H9 (cell line): ENCODE measurements around the gene TARP.

Experiments used
- DNase-seq: peaks from one replicate; pipeline ENCODE4 v3.0.0-alpha.2; 2017
- H2AFZ ChIP-seq: one replicate; pipeline ENCODE4 v1.6.1; 2013; ENCODE audit warnings: mild to moderate bottlenecking, low read length, control low read depth, moderate library complexity
- H2AK5ac ChIP-seq: 2 replicates; pipeline ENCODE4 v1.6.1; 2013; ENCODE audit warnings: low read length, control low read depth, mixed read lengths; ENCODE audit not compliant: insufficient read length
- H2BK120ac ChIP-seq: one replicate; pipeline ENCODE4 v1.6.1; 2013; ENCODE audit warnings: low read depth, mild to moderate bottlenecking, low read length, control low read depth, inconsistent platforms; ENCODE audit not compliant: poor library complexity, severe bottlenecking
- H2BK12ac ChIP-seq: 2 replicates; pipeline ENCODE4 v1.6.1; 2013; ENCODE audit warnings: low read length, control low read depth, mixed read lengths, low read depth; ENCODE audit not compliant: insufficient read length
- H2BK15ac ChIP-seq: 2 replicates; pipeline ENCODE4 v1.6.1; 2013; ENCODE audit warnings: low read depth, low read length, control low read depth
- H2BK20ac ChIP-seq: one replicate; pipeline ENCODE4 v1.6.1; 2013; ENCODE audit warnings: low read depth, mild to moderate bottlenecking, low read length, control low read depth, inconsistent platforms; ENCODE audit not compliant: poor library complexity, severe bottlenecking
- H2BK5ac ChIP-seq: 2 replicates; pipeline ENCODE4 v1.6.1; 2013; ENCODE audit warnings: low read length, control low read depth, mixed read lengths; ENCODE audit not compliant: insufficient read length
- H3K14ac ChIP-seq: 2 replicates; pipeline ENCODE4 v1.6.1; 2013; ENCODE audit warnings: low read length, control low read depth; ENCODE audit not compliant: insufficient read depth
- H3K18ac ChIP-seq: 2 replicates; pipeline ENCODE4 v1.6.1; 2013; ENCODE audit warnings: low read depth, mild to moderate bottlenecking, mixed read lengths, low read length, control low read depth; ENCODE audit not compliant: insufficient read length
- H3K23ac ChIP-seq: 2 replicates; pipeline ENCODE4 v1.6.1; 2013; ENCODE audit warnings: low read length, control low read depth, mixed read lengths, low read depth; ENCODE audit not compliant: insufficient read length
- H3K23me2 ChIP-seq: 2 replicates; pipeline ENCODE4 v1.6.1; 2013; ENCODE audit warnings: low read depth, mild to moderate bottlenecking, mixed read lengths, low read length, control low read depth; ENCODE audit not compliant: insufficient read length, poor library complexity, severe bottlenecking
- H3K27ac ChIP-seq: 2 replicates; pipeline ENCODE4 v1.5.1; 2013; ENCODE audit warnings: low read length, control low read depth, mixed read lengths, low read depth; ENCODE audit not compliant: insufficient read length
- H3K27me3 ChIP-seq: 2 replicates; pipeline ENCODE4 v1.6.1; 2013; ENCODE audit warnings: low read length, control low read depth, inconsistent platforms; ENCODE audit not compliant: insufficient read depth
- H3K4ac ChIP-seq: 2 replicates; pipeline ENCODE4 v1.6.1; 2013; ENCODE audit warnings: low read depth, mild to moderate bottlenecking, control low read depth, inconsistent platforms, low read length, moderate library complexity
- H3K4me1 ChIP-seq: 2 replicates; pipeline ENCODE4 v1.6.1; 2013; ENCODE audit warnings: low read length, control low read depth, inconsistent platforms; ENCODE audit not compliant: insufficient read depth
- H3K4me2 ChIP-seq: 2 replicates; pipeline ENCODE4 v1.6.1; 2013; ENCODE audit warnings: low read length, control low read depth, mixed read lengths; ENCODE audit not compliant: insufficient read length, insufficient read depth
- H3K56ac ChIP-seq: 2 replicates; pipeline ENCODE4 v1.6.1; 2013; ENCODE audit warnings: low read depth, mild to moderate bottlenecking, mixed read lengths, low read length, control low read depth; ENCODE audit not compliant: insufficient read length
- H3K79me1 ChIP-seq: 2 replicates; pipeline ENCODE4 v1.6.1; 2013; ENCODE audit warnings: low read depth, mild to moderate bottlenecking, moderate library complexity, low read length, control low read depth, inconsistent platforms; ENCODE audit not compliant: insufficient read depth, poor library complexity, severe bottlenecking
- H3K79me2 ChIP-seq: 2 replicates; pipeline ENCODE4 v1.6.1; 2013; ENCODE audit warnings: low read length, control low read depth, inconsistent platforms; ENCODE audit not compliant: insufficient read depth
- H3K9ac ChIP-seq: 2 replicates; pipeline ENCODE4 v1.6.1; 2013; ENCODE audit warnings: low read length, control low read depth, mixed read lengths; ENCODE audit not compliant: insufficient read length; ENCODE audit errors: extremely low read depth
- H3K9me3 ChIP-seq: one replicate; pipeline ENCODE4 v1.6.1; 2013; ENCODE audit warnings: low read depth, low read length, inconsistent platforms; ENCODE audit not compliant: control insufficient read depth
- H3T11ph ChIP-seq: one replicate; pipeline ENCODE4 v1.6.1; 2013; ENCODE audit warnings: mild to moderate bottlenecking, low read length, control low read depth, inconsistent platforms
- H4K20me1 ChIP-seq: one replicate; pipeline ENCODE4 v1.6.1; 2013; ENCODE audit not compliant: control insufficient read depth, insufficient read length, insufficient read depth
- H4K5ac ChIP-seq: 2 replicates; pipeline ENCODE4 v1.6.1; 2013; ENCODE audit warnings: low read depth, mild to moderate bottlenecking, mixed read lengths, low read length, control low read depth; ENCODE audit not compliant: insufficient read length
- H4K8ac ChIP-seq: replicated peaks from 2 replicates; pipeline ENCODE4 v1.6.1; 2013; ENCODE audit warnings: low read length, control low read depth, mixed read lengths, low read depth; ENCODE audit not compliant: insufficient read length
- H4K91ac ChIP-seq: 2 replicates; pipeline ENCODE4 v1.6.1; 2013; ENCODE audit warnings: low read depth, mild to moderate bottlenecking, moderate library complexity, mixed read lengths, low read length, control low read depth; ENCODE audit not compliant: insufficient read length
- H3K27ac Mint-ChIP-seq, 3 experiments: 2 replicates in 2 of 3; 3 replicates in 1 of 3; pipeline ENCODE4 v1.8.0; 2020 to 2021; ENCODE audit warnings: mixed read lengths in 3 of 3, mild to moderate bottlenecking in 1 of 3, moderate library complexity in 1 of 3
- H3K27me3 Mint-ChIP-seq: 2 replicates; pipeline ENCODE4 v1.8.0; 2021; ENCODE audit warnings: low read depth, mild to moderate bottlenecking, moderate library complexity, mixed read lengths
- H3K36me3 Mint-ChIP-seq, 3 experiments: 2 replicates in 2 of 3; 3 replicates in 1 of 3; pipeline ENCODE4 v1.8.0; 2020 to 2021; ENCODE audit warnings: low read depth in 3 of 3, mixed read lengths in 3 of 3; ENCODE audit not compliant: insufficient read depth in 1 of 3
- H3K4me1 Mint-ChIP-seq, 2 experiments: 2 replicates each; pipeline ENCODE4 v1.8.0; 2020; ENCODE audit warnings: mixed read lengths in 2 of 2
- H3K4me3 Mint-ChIP-seq, 2 experiments: 2 replicates in 1 of 2; 3 replicates in 1 of 2; pipeline ENCODE4 v1.8.0; 2020 to 2021; ENCODE audit warnings: mild to moderate bottlenecking in 2 of 2, mixed read lengths in 2 of 2, moderate library complexity in 1 of 2
- H3K9me3 Mint-ChIP-seq, 2 experiments: 2 replicates in 1 of 2; 3 replicates in 1 of 2; pipeline ENCODE4 v1.8.0; 2020; ENCODE audit warnings: mild to moderate bottlenecking in 2 of 2, mixed read lengths in 2 of 2, moderate library complexity in 1 of 2
- WGBS: extraction: QIAGEN DNeasy Blood & Tissue Kit; methylation state at CpG from one replicate; pipeline ENCODE4 v1.1.7; 2013; ENCODE audit warnings: missing lambda C conversion rate, low lambda C conversion rate, mixed read lengths; ENCODE audit not compliant: insufficient read length; ENCODE audit errors: extremely low coverage; 5-methylcytosine and 5-hydroxymethylcytosine counted together
- TF ChIP-seq, protein P1 (sequence below): fragments of 200-600 bp; sonication (generic); conservative IDR thresholded peaks from 3 replicates; pipeline ENCODE4 v1.8.0; 2021; ENCODE audit warnings: antibody characterized with exemption, mild to moderate bottlenecking

Gene TARP

DNA sequence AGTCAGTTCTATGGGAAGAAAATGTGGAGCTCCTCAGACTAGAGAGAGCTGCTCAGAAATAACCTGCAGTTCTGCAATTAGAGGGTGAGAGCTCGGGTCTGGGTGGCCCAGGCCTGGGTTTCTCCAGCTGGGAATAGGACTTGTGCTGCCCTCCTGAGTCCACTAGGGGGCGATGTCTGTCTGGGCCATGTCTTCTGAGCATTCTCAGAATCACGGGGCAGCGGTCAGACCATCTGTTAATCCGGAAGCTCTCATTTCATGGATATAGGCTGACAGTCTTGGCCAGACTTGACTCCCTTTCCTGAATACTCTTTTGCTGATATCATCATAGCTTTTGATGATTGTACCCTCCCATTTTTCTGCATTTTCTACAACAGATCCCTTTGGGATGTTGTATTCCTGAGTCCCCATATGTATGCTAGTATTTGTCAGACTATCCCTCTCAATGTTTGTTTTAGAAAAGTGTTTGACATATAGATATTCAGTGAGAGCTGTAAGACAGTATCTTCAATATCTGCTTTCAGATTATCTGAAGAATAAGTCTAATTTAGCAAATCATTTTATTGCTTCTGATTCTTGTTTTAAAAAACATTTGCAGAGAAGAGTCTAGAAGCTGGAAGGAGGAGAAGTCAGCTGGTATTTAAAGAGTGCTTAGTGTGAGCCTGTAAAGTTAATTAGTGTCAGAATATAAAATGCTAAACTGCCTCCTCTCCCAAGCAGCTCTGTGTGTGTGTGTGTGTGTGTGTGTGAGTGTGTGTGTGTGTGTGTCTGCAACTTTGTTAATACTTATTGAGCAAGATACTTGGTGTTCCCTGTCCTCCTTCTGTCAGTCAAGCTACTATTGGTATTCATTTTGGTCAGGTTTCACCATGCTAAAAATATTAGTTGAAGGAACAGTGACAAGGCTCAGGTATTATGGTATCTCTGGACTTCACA lies 57.4 kb downstream of the TARP start:
- Histone ChIP-seq H4K5ac (no peak overlapping the region), H2BK5ac (no peak overlapping the region), H2BK12ac (no peak overlapping the region), H3T11ph (no peak overlapping the region), H3K27me3 (no peaks in the 10 kb centered on the region), H2BK120ac (no peak overlapping the region), H3K18ac (no peak overlapping the region), H3K9ac (no peak overlapping the region), H3K79me2 (no peaks in the 10 kb centered on the region), H3K27ac (no peak overlapping the region), H4K91ac (no peak overlapping the region), H3K56ac (no peak overlapping the region), H3K79me1 (no peaks in the 10 kb centered on the region), H4K8ac (no peak overlapping the region), H3K4me1 (peaks cover 2% of the 10 kb centered on the region; the same call in 1 of the 2 replicates), H2BK20ac (no peak overlapping the region), H3K14ac (no peak overlapping the region), H3K4ac (no peak overlapping the region), H4K20me1 (no peaks in the 10 kb centered on the region), H2AFZ (no peak overlapping the region), H3K23me2 (no peaks in the 10 kb centered on the region), H3K4me2 (no peak overlapping the region), H3K9me3 (no peaks in the 10 kb centered on the region), H2BK15ac (no peak overlapping the region), H3K23ac (no peak overlapping the region), H2AK5ac (no peak overlapping the region)
- no peak overlapping the region for H3K4me3 Mint-ChIP-seq
- no peak overlapping the region for H3K27ac Mint-ChIP-seq
- DNase-seq = peak; percentile 83
- peaks cover 7 to 29% (median 26%) of the 10 kb centered on the region in 3 experiments; a peak in 6 of 7 replicates for H3K36me3 Mint-ChIP-seq
- no CpG with 5 or more reads among the region's 5 CpGs for WGBS
- H3K4me1 Mint-ChIP-seq = peaks cover 27 to 28% of the 10 kb centered on the region in 2 experiments
- TF ChIP-seq, protein P1, sequence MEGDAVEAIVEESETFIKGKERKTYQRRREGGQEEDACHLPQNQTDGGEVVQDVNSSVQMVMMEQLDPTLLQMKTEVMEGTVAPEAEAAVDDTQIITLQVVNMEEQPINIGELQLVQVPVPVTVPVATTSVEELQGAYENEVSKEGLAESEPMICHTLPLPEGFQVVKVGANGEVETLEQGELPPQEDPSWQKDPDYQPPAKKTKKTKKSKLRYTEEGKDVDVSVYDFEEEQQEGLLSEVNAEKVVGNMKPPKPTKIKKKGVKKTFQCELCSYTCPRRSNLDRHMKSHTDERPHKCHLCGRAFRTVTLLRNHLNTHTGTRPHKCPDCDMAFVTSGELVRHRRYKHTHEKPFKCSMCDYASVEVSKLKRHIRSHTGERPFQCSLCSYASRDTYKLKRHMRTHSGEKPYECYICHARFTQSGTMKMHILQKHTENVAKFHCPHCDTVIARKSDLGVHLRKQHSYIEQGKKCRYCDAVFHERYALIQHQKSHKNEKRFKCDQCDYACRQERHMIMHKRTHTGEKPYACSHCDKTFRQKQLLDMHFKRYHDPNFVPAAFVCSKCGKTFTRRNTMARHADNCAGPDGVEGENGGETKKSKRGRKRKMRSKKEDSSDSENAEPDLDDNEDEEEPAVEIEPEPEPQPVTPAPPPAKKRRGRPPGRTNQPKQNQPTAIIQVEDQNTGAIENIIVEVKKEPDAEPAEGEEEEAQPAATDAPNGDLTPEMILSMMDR = peak; percentile 97
- no peaks in the 10 kb centered on the region for H3K27me3 Mint-ChIP-seq
- H3K9me3 Mint-ChIP-seq = no peaks in the 10 kb centered on the region
